ENCODE results near the gene SPARC. TPM values are rescaled to one million over a fixed set of nuclear protein-coding genes. Genes with fewer than 3 reads are reported as not detected.

SPARC gene
- total RNA-seq, 1 donor from 2014 or later: 935 TPM

GRCh38 chr5:151685749-151686673 is 704 bp downstream of the SPARC start:
- intact Hi-C loops (cut with DNase I): loop anchor here (1.0 to 10.0 kb wide), 4 partner anchors 15 to 949 kb away; partner anchors contain the start of gene G3BP1
- Histone ChIP-seq H3K27me3 (no peaks in the 10 kb centered on the region), H3K9me3 (no peaks in the 10 kb centered on the region), H3K36me3 (peaks cover 4% of the 10 kb centered on the region in 2 donors), H3K4me3 (peak overlapping the region; percentile 76 to 78), H3K4me1 (peaks cover 5 to 36% of the 10 kb centered on the region in 2 donors), H3K27ac (peak overlapping the region; percentile 93 to 98)
- no peak for TF ChIP-seq CTCF (IDR thresholded peaks at IDR 0.05)
- no peak for DNase-seq (ENCODE audit: low spot score in 2 of 2)

GRCh38 chr5:151684690-151685361 is 1.9 kb downstream of the SPARC start:
- TF ChIP-seq CTCF (IDR thresholded peaks at IDR 0.05): no peak
- peak overlapping the region; percentile 93 to 98 for H3K27ac ChIP-seq
- peaks cover 5 to 46% of the 10 kb centered on the region in 2 donors for H3K4me1 ChIP-seq
- DNase-seq (ENCODE audit: low spot score in 2 of 2): peak in 1 of 2 donors; percentile 83
- peak overlapping the region; percentile 76 to 78 for H3K4me3 ChIP-seq
- no peaks in the 10 kb centered on the region for H3K27me3 ChIP-seq
- H3K9me3 ChIP-seq: no peaks in the 10 kb centered on the region
- peaks cover 4% of the 10 kb centered on the region in 2 donors for H3K36me3 ChIP-seq
- intact Hi-C loops (cut with DNase I): loop anchor here (1.0 to 10.0 kb wide), 4 partner anchors 14 to 950 kb away; partner anchors contain the start of gene G3BP1

- Histone ChIP-seq H3K27me3 (no peaks in the 10 kb centered on the region), H3K27ac (peak overlapping the region; percentile 93 to 98), H3K4me1 (peaks cover 7 to 53% of the 10 kb centered on the region in 2 donors), H3K36me3 (peaks cover 4% of the 10 kb centered on the region in 2 donors), H3K4me3 (peak overlapping the region; percentile 76 to 78), H3K9me3 (no peaks in the 10 kb centered on the region)
- intact Hi-C loops (cut with DNase I): loop anchor here (2.0 to 10.0 kb wide), 2 partner anchors 13 to 951 kb away; no protein-coding TSS in a partner anchor
- TF ChIP-seq CTCF (IDR thresholded peaks at IDR 0.05): no peak
- DNase-seq (ENCODE audit: low spot score in 2 of 2): no peak
These were observed 2.6 kb downstream of the SPARC start for GRCh38 chr5:151683986-151684588.

GRCh38 chr5:151683444-151683843 is 3.3 kb downstream of the SPARC start:
- peak overlapping the region; percentile 93 to 98 for H3K27ac ChIP-seq
- H3K9me3 ChIP-seq: no peaks in the 10 kb centered on the region
- no peak for TF ChIP-seq CTCF (IDR thresholded peaks at IDR 0.05)
- H3K4me1 ChIP-seq: peaks cover 14 to 60% of the 10 kb centered on the region in 2 donors
- intact Hi-C loops (cut with DNase I): loop anchor here (10.0 kb wide), 1 partner anchor 951 kb away; no protein-coding TSS in a partner anchor
- H3K36me3 ChIP-seq: peaks cover 4% of the 10 kb centered on the region in 2 donors
- DNase-seq (ENCODE audit: low spot score in 2 of 2): no peak
- H3K4me3 ChIP-seq: peak overlapping the region; percentile 76 to 78
- H3K27me3 ChIP-seq: no peaks in the 10 kb centered on the region

- Histone ChIP-seq H3K27ac (peak overlapping the region; percentile 93 to 98), H3K27me3 (no peaks in the 10 kb centered on the region)
These were observed 3.9 kb downstream of the SPARC start for GRCh38 chr5:151682751-151683331.

More at GRCh38 chr5:151682751-151683331, 3.9 kb downstream of the SPARC start:
- Histone ChIP-seq H3K4me3 (peak overlapping the region; percentile 27 to 76), H3K36me3 (peaks cover 4% of the 10 kb centered on the region in 2 donors), H3K9me3 (no peaks in the 10 kb centered on the region), H3K4me1 (peaks cover 15 to 64% of the 10 kb centered on the region in 2 donors)
- no peak for DNase-seq (ENCODE audit: low spot score in 2 of 2)
- intact Hi-C loops (cut with DNase I): loop anchor here (1.0 to 10.0 kb wide), 2 partner anchors 20 to 952 kb away; no protein-coding TSS in a partner anchor
- TF ChIP-seq CTCF (IDR thresholded peaks at IDR 0.05): no peak

Measured in ascending aorta (tissue), 2 donors.